Neural progenitor cell (in vitro differentiated cells): ENCODE results near the gene FRAS1. TPM values are rescaled to one million over a fixed set of nuclear protein-coding genes. Genes with fewer than 3 reads are reported as not detected.

Experiments used
- DNase-seq: peaks from one replicate; pipeline ENCODE4 v3.0.0-alpha.2; 2016; ENCODE audit warnings: low spot score
- H2AFZ ChIP-seq: fragments of 200-600 bp; sonication (generic); replicated peaks from 2 replicates; pipeline ENCODE4 v1.6.1; 2016; ENCODE audit warnings: antibody characterized with exemption
- H3F3A ChIP-seq: fragments of 200-600 bp; sonication (generic); 2 replicates; pipeline ENCODE4 v1.6.1; 2016; ENCODE audit warnings: antibody characterized with exemption, low read depth
- H3K27ac ChIP-seq: fragments of 200-600 bp; sonication (generic); 2 replicates; pipeline ENCODE4 v1.5.1; 2016; ENCODE audit warnings: mild to moderate bottlenecking
- H3K27me3 ChIP-seq: fragments of 200-600 bp; sonication (generic); 2 replicates; pipeline ENCODE4 v1.6.1; 2016; ENCODE audit warnings: mild to moderate bottlenecking, moderate library complexity
- H3K36me3 ChIP-seq: fragments of 200-600 bp; sonication (generic); 2 replicates; pipeline ENCODE4 v1.5.1; 2016
- H3K4me1 ChIP-seq: fragments of 200-600 bp; sonication (generic); 2 replicates; pipeline ENCODE4 v1.6.1; 2016; ENCODE audit warnings: mixed run types
- H3K4me2 ChIP-seq: fragments of 200-600 bp; sonication (generic); 2 replicates; pipeline ENCODE4 v1.6.1; 2016
- H3K4me3 ChIP-seq: fragments of 200-600 bp; sonication (generic); 2 replicates; pipeline ENCODE4 v1.5.1; 2016
- H3K79me2 ChIP-seq: fragments of 200-600 bp; sonication (generic); 2 replicates; pipeline ENCODE4 v1.6.1; 2016; ENCODE audit warnings: low read depth
- H3K9ac ChIP-seq: fragments of 200-600 bp; sonication (generic); 2 replicates; pipeline ENCODE4 v1.6.1; 2016
- H3K9me3 ChIP-seq: fragments of 200-600 bp; sonication (generic); 2 replicates; pipeline ENCODE4 v1.5.1; 2016; ENCODE audit warnings: low read depth
- H4K20me1 ChIP-seq: fragments of 200-600 bp; sonication (generic); 2 replicates; pipeline ENCODE4 v1.6.1; 2016; ENCODE audit warnings: low read depth
- H3K27ac Mint-ChIP-seq: 3 replicates; pipeline ENCODE4 v1.8.0; 2021; ENCODE audit warnings: mixed read lengths
- H3K27me3 Mint-ChIP-seq: 2 replicates; pipeline ENCODE4 v1.8.0; 2022; ENCODE audit warnings: low read depth, mild to moderate bottlenecking, inconsistent platforms, moderate library complexity, mixed read lengths; ENCODE audit not compliant: insufficient read depth
- H3K36me3 Mint-ChIP-seq: 3 replicates; pipeline ENCODE4 v1.8.0; 2021; ENCODE audit warnings: mixed read lengths
- H3K4me1 Mint-ChIP-seq: 3 replicates; pipeline ENCODE4 v1.8.0; 2021; ENCODE audit warnings: mixed read lengths
- H3K4me3 Mint-ChIP-seq: 3 replicates; pipeline ENCODE4 v1.8.0; 2021; ENCODE audit warnings: mild to moderate bottlenecking, moderate library complexity, mixed read lengths
- H3K9me3 Mint-ChIP-seq: 3 replicates; pipeline ENCODE4 v1.8.0; 2020; ENCODE audit warnings: mixed read lengths
- EZH2 ChIP-seq: fragments of 200-600 bp; sonication (generic); IDR thresholded peaks from 2 replicates; pipeline ENCODE4 v1.6.1; 2017; ENCODE audit warnings: antibody characterized with exemption, mild to moderate bottlenecking, moderate library complexity
- EZH2phosphoT487 ChIP-seq: fragments of 200-600 bp; sonication (generic); IDR thresholded peaks from 2 replicates; pipeline ENCODE4 v1.6.1; 2017; ENCODE audit warnings: antibody characterized with exemption
- total RNA-seq: library from RNA; depleted of rRNA; stranded (reverse); fragments of >200 nt; gene quantifications from 2 replicates; pipeline ENCODE4 v1.2.3, GENCODE V29; 2015; ENCODE audit warnings: low replicate concordance
- TF ChIP-seq, protein P1 (sequence below): fragments of 200-600 bp; sonication (generic); IDR thresholded peaks from 2 replicates; pipeline ENCODE4 v1.5.1; 2017; ENCODE audit warnings: antibody characterized with exemption, mild to moderate bottlenecking

The FRAS1 gene
- total RNA-seq, 1 donor from 2014 or later: 21.3 TPM

GRCh38 chr4:78354782-78355181, 297.7 kb downstream of the FRAS1 start:
- Histone ChIP-seq H3K9ac (no peak overlapping the region), H3K9me3 (no peaks in the 10 kb centered on the region), H3K79me2 (no peaks in the 10 kb centered on the region), H3K4me1 (peaks cover 14% of the 10 kb centered on the region), H3K36me3 (no peaks in the 10 kb centered on the region), H3F3A (no peaks in the 10 kb centered on the region), H4K20me1 (no peaks in the 10 kb centered on the region), H3K4me3 (no peak overlapping the region), H3K27me3 (no peaks in the 10 kb centered on the region), H3K4me2 (no peak overlapping the region), H3K27ac (no peak overlapping the region), H2AFZ (no peak overlapping the region)
- H3K27ac Mint-ChIP-seq: no peak overlapping the region
- H3K9me3 Mint-ChIP-seq: no peaks in the 10 kb centered on the region
- no peaks in the 10 kb centered on the region for H3K36me3 Mint-ChIP-seq
- H3K27me3 Mint-ChIP-seq: no peaks in the 10 kb centered on the region
- no peak overlapping the region for H3K4me3 Mint-ChIP-seq
- DNase-seq: no peak
- TF ChIP-seq, protein P1, sequence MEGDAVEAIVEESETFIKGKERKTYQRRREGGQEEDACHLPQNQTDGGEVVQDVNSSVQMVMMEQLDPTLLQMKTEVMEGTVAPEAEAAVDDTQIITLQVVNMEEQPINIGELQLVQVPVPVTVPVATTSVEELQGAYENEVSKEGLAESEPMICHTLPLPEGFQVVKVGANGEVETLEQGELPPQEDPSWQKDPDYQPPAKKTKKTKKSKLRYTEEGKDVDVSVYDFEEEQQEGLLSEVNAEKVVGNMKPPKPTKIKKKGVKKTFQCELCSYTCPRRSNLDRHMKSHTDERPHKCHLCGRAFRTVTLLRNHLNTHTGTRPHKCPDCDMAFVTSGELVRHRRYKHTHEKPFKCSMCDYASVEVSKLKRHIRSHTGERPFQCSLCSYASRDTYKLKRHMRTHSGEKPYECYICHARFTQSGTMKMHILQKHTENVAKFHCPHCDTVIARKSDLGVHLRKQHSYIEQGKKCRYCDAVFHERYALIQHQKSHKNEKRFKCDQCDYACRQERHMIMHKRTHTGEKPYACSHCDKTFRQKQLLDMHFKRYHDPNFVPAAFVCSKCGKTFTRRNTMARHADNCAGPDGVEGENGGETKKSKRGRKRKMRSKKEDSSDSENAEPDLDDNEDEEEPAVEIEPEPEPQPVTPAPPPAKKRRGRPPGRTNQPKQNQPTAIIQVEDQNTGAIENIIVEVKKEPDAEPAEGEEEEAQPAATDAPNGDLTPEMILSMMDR: no peak
- TF ChIP-seq EZH2: no peak
- no peak for TF ChIP-seq EZH2phosphoT487
- peaks cover 3% of the 10 kb centered on the region for H3K4me1 Mint-ChIP-seq

GRCh38 chr4:78355306-78355705, 298.2 kb downstream of the FRAS1 start:
- no peak overlapping the region for H3K27ac Mint-ChIP-seq

DNA sequence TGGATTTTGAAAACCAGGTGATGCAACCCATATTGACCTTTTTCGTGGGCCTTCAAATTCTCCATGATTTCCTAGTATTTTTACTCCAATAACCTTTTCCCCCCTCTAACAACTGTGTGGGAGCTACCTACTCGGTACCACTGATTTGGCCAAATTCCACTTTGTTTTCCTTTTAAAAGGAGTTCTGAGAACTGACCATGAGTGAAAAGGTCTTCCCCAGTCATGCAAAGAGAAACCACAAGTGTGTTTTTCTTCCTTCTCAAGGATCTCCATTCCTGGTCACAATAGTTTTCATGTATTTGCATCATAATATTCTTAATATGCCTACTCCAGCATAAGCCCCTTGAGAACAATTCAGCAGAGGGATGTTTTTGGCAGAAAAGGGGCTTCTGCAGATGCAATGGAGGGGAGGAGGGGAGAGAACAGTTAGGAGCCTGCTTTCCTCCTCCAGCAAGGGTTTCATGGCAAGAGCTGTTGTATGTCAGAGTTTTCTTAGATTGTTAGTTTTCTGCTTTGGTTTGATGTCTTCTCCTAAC, 299.2 kb downstream of the FRAS1 start:
- Histone ChIP-seq H4K20me1 (no peaks in the 10 kb centered on the region), H3K79me2 (no peaks in the 10 kb centered on the region), H3K4me1 (peaks cover 28% of the 10 kb centered on the region), H3K9me3 (no peaks in the 10 kb centered on the region), H3K4me3 (no peak overlapping the region), H3K9ac (no peak overlapping the region), H3F3A (no peaks in the 10 kb centered on the region), H3K36me3 (no peaks in the 10 kb centered on the region), H2AFZ (no peak overlapping the region), H3K4me2 (no peak overlapping the region), H3K27me3 (no peaks in the 10 kb centered on the region), H3K27ac (no peak overlapping the region)
- TF ChIP-seq EZH2 (no peak), EZH2phosphoT487 (no peak)
- Mint-ChIP-seq H3K4me3 (no peak overlapping the region), H3K27ac (no peak overlapping the region), H3K36me3 (no peaks in the 10 kb centered on the region), H3K9me3 (no peaks in the 10 kb centered on the region), H3K4me1 (peaks cover 10% of the 10 kb centered on the region), H3K27me3 (no peaks in the 10 kb centered on the region)
- DNase-seq: no peak

More at GRCh38 chr4:78355306-78355705, 298.2 kb downstream of the FRAS1 start:
- no peaks in the 10 kb centered on the region for H3K79me2 ChIP-seq
- TF ChIP-seq EZH2phosphoT487: no peak
- no peak for TF ChIP-seq EZH2
- TF ChIP-seq, protein P1: no peak
- H3K36me3 Mint-ChIP-seq: no peaks in the 10 kb centered on the region
- H2AFZ ChIP-seq: no peak overlapping the region
- no peak overlapping the region for H3K9ac ChIP-seq
- no peaks in the 10 kb centered on the region for H3K27me3 ChIP-seq
- no peaks in the 10 kb centered on the region for H3K36me3 ChIP-seq
- H3K4me3 ChIP-seq: no peak overlapping the region
- no peaks in the 10 kb centered on the region for H3K9me3 ChIP-seq
- no peaks in the 10 kb centered on the region for H3F3A ChIP-seq
- peaks cover 18% of the 10 kb centered on the region for H3K4me1 ChIP-seq
- H3K4me1 Mint-ChIP-seq: peaks cover 3% of the 10 kb centered on the region
- no peak overlapping the region for H3K27ac ChIP-seq
- H3K4me3 Mint-ChIP-seq: no peak overlapping the region
- H3K4me2 ChIP-seq: no peak overlapping the region
- no peak for DNase-seq
- no peaks in the 10 kb centered on the region for H3K9me3 Mint-ChIP-seq
- H3K27me3 Mint-ChIP-seq: no peaks in the 10 kb centered on the region
- H4K20me1 ChIP-seq: no peaks in the 10 kb centered on the region

DNA sequence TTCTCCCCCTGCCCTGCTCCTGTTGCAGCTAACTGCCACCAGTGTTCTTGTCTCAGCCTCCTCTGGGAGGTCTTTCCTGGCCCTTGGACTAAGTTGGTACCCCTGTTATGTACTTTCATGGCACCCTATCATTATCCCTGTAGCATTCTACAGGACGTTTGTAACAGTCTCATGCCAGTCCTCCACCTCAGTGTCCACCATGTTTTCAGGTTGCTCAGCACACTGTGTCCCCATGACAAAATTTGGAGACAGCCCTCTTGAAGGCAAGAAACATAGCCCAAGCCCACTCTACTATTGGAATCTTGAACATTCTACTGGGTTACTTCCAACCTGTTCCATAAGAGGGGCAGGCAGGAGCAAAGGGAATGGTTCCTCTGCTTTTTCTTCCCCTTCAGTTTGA, 300.0 kb downstream of the FRAS1 start:
- Histone ChIP-seq H4K20me1 (no peaks in the 10 kb centered on the region), H3K36me3 (no peaks in the 10 kb centered on the region), H3K4me1 (peaks cover 36% of the 10 kb centered on the region), H3K9ac (no peak overlapping the region), H3K9me3 (no peaks in the 10 kb centered on the region), H2AFZ (no peak overlapping the region), H3K79me2 (no peaks in the 10 kb centered on the region), H3F3A (no peaks in the 10 kb centered on the region), H3K4me3 (no peak overlapping the region), H3K27ac (no peak overlapping the region), H3K4me2 (no peak overlapping the region), H3K27me3 (no peaks in the 10 kb centered on the region)
- Mint-ChIP-seq H3K4me3 (no peak overlapping the region), H3K27me3 (no peaks in the 10 kb centered on the region), H3K4me1 (peaks cover 18% of the 10 kb centered on the region), H3K27ac (no peak overlapping the region), H3K9me3 (no peaks in the 10 kb centered on the region), H3K36me3 (no peaks in the 10 kb centered on the region)
- no peak for DNase-seq
- TF ChIP-seq EZH2phosphoT487 (no peak), EZH2 (no peak)
- TF ChIP-seq, protein P1: no peak
